GM18907 (cell line): ENCODE results near the gene SLC25A15.
"Not testable (repeated sequence)": the region's sequence is repeated elsewhere in the genome, so short reads cannot be mapped to it uniquely, and the experiment has no call there.

Source experiments
- ATAC-seq: cut with Tn5 transposase; IDR thresholded peaks from one replicate; pipeline ENCODE4 v1.9.1; 2021; ENCODE audit warnings: mild to moderate bottlenecking, moderate library complexity; ENCODE audit not compliant: unreplicated experiment

Gene SLC25A15

DNA sequence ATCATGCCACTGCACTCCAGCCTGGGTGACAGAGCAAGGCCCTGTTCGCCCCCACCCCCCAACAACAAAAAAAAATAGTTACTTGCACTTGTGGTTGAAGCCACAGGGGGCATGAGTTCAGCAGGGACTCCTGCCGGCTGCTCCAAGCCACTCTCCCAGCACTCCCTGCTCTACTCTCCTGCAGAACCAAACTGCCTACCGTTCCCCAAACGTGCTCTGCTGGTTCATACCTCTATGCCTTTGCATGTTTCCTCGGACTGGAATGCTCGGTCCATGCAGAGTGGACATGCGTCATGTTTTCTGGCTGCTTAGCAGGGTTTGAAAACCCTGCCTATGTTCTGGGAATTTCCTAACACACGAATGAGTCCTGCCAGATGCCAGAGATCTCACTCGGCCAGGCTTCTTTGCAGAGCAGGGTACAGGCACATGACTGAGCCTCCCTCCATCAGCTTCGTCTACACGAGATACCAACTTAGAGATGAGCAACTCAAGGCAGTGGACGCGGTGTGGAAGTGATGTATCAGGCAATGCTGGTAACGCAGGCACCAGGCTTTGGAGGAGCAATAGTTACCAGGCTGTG, 8.5 kb upstream of the SLC25A15 start:
- no peak for ATAC-seq

GRCh38 chr13:40781717-40782116, 7.7 kb upstream of the SLC25A15 start:
- no peak for ATAC-seq

- not testable (repeated sequence) for ATAC-seq
These were observed 6.4 kb upstream of the SLC25A15 start for GRCh38 chr13:40782971-40783370.

GRCh38 chr13:40784540-40784939, 4.9 kb upstream of the SLC25A15 start:
- ATAC-seq, result no peak

GRCh38 chr13:40786568-40786996, 2.8 kb upstream of the SLC25A15 start:
- ATAC-seq, result no peak

GRCh38 chr13:40787062-40787461, 2.3 kb upstream of the SLC25A15 start:
- no peak for ATAC-seq

- ATAC-seq, result not testable (repeated sequence)
These were observed 704 bp upstream of the SLC25A15 start for GRCh38 chr13:40788540-40789274.

DNA sequence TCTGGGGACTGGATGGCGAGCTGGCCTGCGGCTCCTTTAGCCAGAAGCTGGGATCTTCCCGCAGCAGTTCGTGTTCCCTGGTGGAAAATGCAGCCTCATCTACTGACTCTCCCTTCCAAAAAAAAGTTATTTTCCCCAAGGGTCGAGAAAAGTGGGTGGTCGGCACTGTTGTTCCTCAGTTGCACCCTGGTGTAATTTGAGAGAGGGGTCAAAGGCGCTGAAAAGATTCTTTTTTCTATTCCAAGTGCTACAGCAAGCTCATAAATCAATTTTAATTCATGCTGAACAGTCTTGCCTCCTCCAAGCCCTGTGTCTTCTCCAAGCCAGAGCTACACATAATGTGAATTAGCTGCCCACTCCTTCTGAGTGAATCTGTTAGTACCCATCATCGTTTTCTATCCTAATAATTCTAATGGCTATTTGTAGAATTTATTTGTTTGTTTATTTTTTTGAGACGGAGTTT, 774 bp downstream of the SLC25A15 start:
- ATAC-seq, result no peak

DNA sequence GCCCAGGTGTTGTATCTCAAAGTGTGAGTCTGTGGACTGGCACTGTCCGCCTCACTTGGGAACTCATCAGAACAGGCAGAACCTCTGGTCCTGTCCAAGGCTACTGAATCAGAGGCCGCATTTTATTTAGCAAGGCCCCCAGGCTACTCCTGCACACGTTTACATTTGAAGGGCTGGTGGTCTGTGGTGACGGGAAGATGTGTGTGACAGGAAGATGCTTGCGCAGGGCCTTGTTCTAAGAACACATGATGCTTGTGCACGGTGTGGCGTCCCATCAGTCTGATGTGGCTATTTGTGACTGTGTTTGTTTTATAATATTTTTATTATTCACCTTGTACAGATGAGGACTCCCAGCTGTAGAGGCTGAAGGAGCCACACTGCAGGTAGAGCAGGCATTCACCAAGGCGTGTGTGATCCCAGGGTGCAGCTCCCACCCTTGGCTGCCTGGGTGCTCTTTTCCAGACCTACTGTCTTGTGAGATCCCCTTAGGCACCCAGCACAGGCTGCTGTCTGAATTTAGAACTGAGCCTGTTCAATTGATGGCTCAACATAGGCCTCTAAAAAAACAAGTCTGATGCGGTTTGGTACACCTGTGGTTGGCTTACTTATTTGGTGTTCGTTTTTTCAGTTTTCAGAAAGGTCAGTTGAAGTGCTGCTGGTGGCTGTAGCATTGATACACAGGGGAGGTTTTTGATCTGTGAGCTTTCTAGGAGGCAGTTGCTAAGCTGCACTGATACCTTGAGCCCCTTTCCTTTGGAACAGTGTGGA, 3.1 kb downstream of the SLC25A15 start:
- ATAC-seq, result no peak

- ATAC-seq, result no peak
These were observed 3.9 kb downstream of the SLC25A15 start for GRCh38 chr13:40793339-40793738.

- no peak for ATAC-seq
These were observed 5.3 kb downstream of the SLC25A15 start for GRCh38 chr13:40794414-40795368.

GRCh38 chr13:40796649-40797048, 7.2 kb downstream of the SLC25A15 start:
- no peak for ATAC-seq

DNA sequence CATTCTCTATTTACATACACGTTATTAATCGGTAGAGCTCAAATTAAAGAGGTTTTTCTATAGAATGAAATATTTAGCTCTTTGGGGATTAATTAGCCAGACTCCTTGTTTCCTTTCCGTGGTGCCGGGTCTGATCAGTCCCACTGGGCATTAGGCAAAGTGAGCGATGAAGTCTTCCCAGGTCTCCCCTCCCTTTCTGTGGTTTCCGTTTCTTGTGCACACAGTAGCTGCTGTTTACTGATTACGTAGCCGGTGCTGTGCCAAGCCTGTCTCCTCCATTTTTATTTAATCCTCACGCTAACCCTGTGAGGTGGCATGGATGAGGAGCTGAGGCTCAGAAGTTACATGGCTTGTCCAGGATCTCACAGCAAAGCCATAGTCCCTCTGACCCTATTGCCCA, 9.0 kb downstream of the SLC25A15 start:
- ATAC-seq, result no peak

DNA sequence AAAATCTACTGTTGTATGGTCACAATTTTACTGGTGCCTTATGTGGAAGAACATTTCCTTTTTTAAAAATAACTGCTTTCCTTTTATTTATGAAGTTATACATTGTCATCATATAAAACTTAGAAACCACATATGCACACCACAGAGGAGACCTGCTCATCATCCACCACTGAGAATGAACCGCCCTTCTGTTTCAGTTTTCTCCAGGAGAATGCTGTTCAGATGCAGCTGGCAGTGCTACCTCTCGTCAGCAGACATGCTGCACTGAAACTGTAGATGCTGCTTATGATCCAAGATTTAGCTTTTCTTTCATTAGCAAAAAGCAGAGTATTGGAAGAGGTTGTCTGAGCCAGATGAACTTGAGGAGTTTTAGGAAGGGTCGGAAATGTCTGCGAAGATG, 10.1 kb downstream of the SLC25A15 start:
- ATAC-seq, result no peak

- ATAC-seq, result no peak
These were observed 11.1 kb downstream of the SLC25A15 start for GRCh38 chr13:40800559-40800958.

- no peak for ATAC-seq
These were observed 12.1 kb downstream of the SLC25A15 start for GRCh38 chr13:40801255-40802217.

DNA sequence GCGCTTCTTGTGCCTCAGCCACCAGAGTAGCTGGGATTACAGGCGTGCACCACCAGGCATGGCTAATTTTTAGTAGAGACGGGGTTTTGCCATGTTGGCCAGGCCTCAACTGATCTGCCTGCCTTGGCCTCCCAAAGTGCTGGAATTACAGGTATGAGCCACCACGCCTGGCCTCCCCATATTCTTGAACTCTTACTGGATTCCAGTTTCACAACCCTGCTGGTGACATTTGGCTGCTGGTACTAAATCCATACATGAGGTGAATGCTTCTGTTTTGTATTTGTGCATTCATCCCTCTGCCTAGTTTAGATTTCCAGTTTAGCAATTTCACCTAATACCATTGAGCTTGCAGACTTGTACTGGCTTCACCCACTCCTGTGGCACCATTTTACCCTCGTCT, 13.9 kb downstream of the SLC25A15 start:
- no peak for ATAC-seq

DNA sequence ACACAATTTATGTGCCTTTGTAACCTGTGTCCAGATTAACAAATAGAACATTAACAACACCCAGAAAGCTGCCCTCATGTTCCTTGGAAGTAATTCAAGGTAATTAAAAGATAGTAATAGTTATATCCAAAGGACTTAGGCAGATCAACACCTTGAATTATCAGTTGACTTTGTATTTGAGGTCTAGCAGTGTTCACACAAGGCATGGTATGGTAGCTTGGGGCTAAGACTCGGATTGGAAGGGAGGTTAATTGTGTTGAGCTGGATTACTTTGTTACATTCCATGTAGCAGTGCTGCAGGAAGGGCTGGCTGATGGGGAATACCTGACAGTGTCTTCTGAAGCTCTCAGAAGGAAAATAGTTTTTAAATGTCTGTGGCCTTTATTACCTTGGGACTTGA, 16.8 kb downstream of the SLC25A15 start:
- ATAC-seq, result no peak

DNA sequence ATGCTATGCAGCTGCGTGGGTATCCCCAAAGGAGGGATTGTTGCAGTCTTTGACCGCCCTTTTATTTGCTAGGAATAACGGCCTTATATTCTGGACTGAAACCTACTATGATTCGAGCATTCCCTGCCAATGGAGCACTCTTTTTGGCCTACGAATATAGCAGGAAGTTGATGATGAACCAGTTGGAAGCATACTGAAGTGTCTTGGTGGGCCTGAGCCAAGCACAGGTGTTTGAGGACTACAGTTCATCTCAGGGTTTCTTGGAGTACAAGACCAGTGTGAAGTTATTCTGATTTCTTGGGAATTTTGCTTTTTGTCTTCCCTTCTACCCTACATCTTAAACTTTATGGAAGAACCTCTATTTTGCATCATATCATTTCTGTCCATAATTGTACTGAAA, 20.1 kb downstream of the SLC25A15 start:
- no peak for ATAC-seq

- no peak for ATAC-seq
These were observed 22.7 kb downstream of the SLC25A15 start for GRCh38 chr13:40812102-40812501.
